Ascending aorta (tissue), 2 donors: ENCODE results near the gene RTP4. TPM values are rescaled to one million over a fixed set of nuclear protein-coding genes. Genes with fewer than 3 reads are reported as not detected.

Experiments
- DNase-seq, 2 donors: peaks; one replicate each; pipeline ENCODE4 v3.0.0-alpha.2; 2019; ENCODE audit warnings: low spot score in 2 of 2
- H3K27ac ChIP-seq, 2 donors: fragments of 200-600 bp; sonication (generic); one replicate each; pipeline ENCODE4 v1.5.1; 2016 to 2017; ENCODE audit warnings: mild to moderate bottlenecking in 1 of 2
- H3K27me3 ChIP-seq: fragments of 200-600 bp; sonication (generic); one replicate; pipeline ENCODE4 v1.5.1; 2017
- H3K36me3 ChIP-seq, 2 donors: fragments of 200-600 bp; sonication (generic); one replicate each; pipeline ENCODE4 v1.5.1; 2016
- H3K4me1 ChIP-seq, 2 donors: fragments of 200-600 bp; sonication (generic); one replicate each; pipeline ENCODE4 v1.5.1; 2016 to 2017; ENCODE audit warnings: mild to moderate bottlenecking in 1 of 2
- H3K4me3 ChIP-seq, 2 donors: fragments of 200-600 bp; sonication (generic); one replicate each; pipeline ENCODE4 v1.5.1; 2016 to 2017; ENCODE audit warnings: mild to moderate bottlenecking in 1 of 2
- H3K9me3 ChIP-seq, 2 donors: fragments of 200-600 bp; sonication (generic); one replicate each; pipeline ENCODE4 v1.5.1; 2016
- CTCF ChIP-seq, 3 experiments: fragments of 200-600 bp in 2 of 3; fragments of 450-650 bp in 1 of 3; sonication (generic) in 2 of 3; IDR thresholded peaks; one replicate each; pipeline ENCODE4 v1.5.1; 2016 to 2019; ENCODE audit warnings: antibody characterized with exemption in 3 of 3, mild to moderate bottlenecking in 1 of 3, moderate library complexity in 1 of 3
- intact Hi-C: fragments of 100-400 bp; cut with DNase I; formaldehyde crosslinking; loops from one replicate; pipeline ENCODE4 v1.15.1; 2023
- total RNA-seq: library from RNA; depleted of rRNA; stranded (reverse); fragments of >200 nt; gene quantifications from one replicate; pipeline ENCODE4 v1.1.0, GENCODE V29; 2016

Gene RTP4
- total RNA-seq, 1 donor from 2014 or later, result not detected

- Histone ChIP-seq H3K4me3 (peak overlapping the region in 1 of 2 donors; percentile 63), H3K4me1 (peaks cover 0 to 8% of the 10 kb centered on the region in 2 donors), H3K27me3 (no peaks in the 10 kb centered on the region), H3K36me3 (peaks cover 0 to 6% of the 10 kb centered on the region in 2 donors), H3K9me3 (no peaks in the 10 kb centered on the region), H3K27ac (no peak overlapping the region)
- no peak for DNase-seq
- intact Hi-C loops, result no loop called here
- TF ChIP-seq CTCF (IDR thresholded peaks at IDR 0.05), result no peak
These were observed 1.9 kb downstream of the RTP4 start for GRCh38 chr3:187370051-187370450.

- DNase-seq, result no peak
- intact Hi-C loops, result no loop called here
- no peak overlapping the region for H3K4me3 ChIP-seq
- no peak overlapping the region for H3K27ac ChIP-seq
- H3K27me3 ChIP-seq, result no peaks in the 10 kb centered on the region
- no peaks in the 10 kb centered on the region for H3K4me1 ChIP-seq
- no peak for TF ChIP-seq CTCF (IDR thresholded peaks at IDR 0.05)
- H3K36me3 ChIP-seq, result peaks cover 0 to 6% of the 10 kb centered on the region in 2 donors
- H3K9me3 ChIP-seq, result no peaks in the 10 kb centered on the region
These were observed 7.4 kb downstream of the RTP4 start for GRCh38 chr3:187375581-187375980.

DNA sequence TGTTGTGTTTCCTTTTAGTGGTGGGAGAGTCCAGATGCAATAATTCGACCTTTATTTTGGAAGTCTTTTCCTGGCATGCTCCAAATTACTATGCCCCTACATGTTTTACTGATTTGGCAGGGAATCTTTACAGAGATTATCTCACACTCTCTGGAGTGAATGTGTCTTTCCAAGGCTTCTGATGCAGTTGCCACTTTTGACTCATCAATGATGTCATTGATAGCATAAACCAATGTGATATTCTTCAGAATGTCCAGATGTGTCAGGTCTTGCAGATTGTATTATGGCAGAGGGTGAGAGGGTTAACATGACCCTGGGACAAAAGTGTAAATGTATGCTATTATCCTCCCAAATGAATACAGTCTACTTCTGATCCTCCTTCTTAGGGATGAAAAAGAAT lies 9.7 kb downstream of the RTP4 start:
- no peaks in the 10 kb centered on the region for H3K27me3 ChIP-seq
- H3K4me3 ChIP-seq, result no peak overlapping the region
- no peaks in the 10 kb centered on the region for H3K4me1 ChIP-seq
- no peak for TF ChIP-seq CTCF (IDR thresholded peaks at IDR 0.05)
- no peak for DNase-seq
- no peaks in the 10 kb centered on the region for H3K9me3 ChIP-seq
- no peak overlapping the region for H3K27ac ChIP-seq
- no peaks in the 10 kb centered on the region for H3K36me3 ChIP-seq
- intact Hi-C loops, result no loop called here

DNA sequence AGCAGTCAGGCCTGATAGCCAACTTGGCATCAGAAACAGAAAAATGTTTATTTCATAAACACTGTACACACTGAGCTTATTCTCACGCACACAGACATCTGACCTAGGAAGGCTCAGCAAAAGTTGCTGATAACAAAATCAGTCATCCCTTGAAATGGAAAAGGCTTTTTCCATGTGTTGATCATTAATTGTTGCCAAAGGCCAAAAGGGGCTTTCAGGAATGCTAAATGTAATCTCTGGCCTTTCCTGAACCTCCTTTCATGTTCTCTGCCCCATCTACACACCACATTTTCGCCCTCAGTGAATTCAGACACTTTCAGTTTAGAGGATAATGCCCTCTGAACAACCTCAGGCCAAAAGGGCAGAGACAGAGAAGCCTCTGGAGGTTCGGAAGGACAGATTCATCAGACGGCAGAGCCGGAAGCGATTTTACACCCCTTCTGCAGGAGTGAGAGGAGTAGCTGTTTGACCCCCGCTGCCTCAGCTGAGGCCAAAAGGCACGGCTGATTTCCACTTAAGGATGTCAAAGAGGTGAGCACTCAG lies 14.5 kb downstream of the RTP4 start:
- intact Hi-C loops, result no loop called here
- Histone ChIP-seq H3K4me1 (no peaks in the 10 kb centered on the region), H3K27ac (no peak overlapping the region), H3K36me3 (no peaks in the 10 kb centered on the region), H3K9me3 (no peaks in the 10 kb centered on the region), H3K27me3 (no peaks in the 10 kb centered on the region), H3K4me3 (no peak overlapping the region)
- no peak for TF ChIP-seq CTCF (IDR thresholded peaks at IDR 0.05)
- DNase-seq, result no peak

DNA sequence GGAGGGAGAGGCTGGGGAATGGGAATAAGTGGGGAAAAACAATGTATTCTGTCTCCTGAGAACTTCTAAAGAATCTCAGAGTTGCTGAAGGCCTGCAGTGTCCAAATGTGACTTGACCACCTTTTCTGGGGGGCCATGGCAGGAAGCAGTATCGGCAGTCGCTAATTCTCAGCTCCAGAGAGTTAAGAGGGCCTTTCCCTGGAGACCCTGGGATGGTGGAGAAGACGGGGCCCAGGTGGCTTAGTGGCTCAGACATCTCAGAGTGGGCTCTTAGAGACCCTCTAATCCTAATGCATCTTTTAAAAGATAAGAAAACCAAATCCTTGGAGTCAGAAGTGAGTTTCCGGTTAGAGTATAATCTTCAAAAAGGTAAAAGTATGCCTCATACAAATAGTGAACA lies 15.1 kb downstream of the RTP4 start:
- H3K36me3 ChIP-seq, result no peaks in the 10 kb centered on the region
- no peaks in the 10 kb centered on the region for H3K4me1 ChIP-seq
- TF ChIP-seq CTCF (IDR thresholded peaks at IDR 0.05), result no peak
- intact Hi-C loops, result no loop called here
- no peak overlapping the region for H3K4me3 ChIP-seq
- H3K9me3 ChIP-seq, result no peaks in the 10 kb centered on the region
- no peak overlapping the region for H3K27ac ChIP-seq
- DNase-seq, result no peak
- H3K27me3 ChIP-seq, result no peaks in the 10 kb centered on the region

DNA sequence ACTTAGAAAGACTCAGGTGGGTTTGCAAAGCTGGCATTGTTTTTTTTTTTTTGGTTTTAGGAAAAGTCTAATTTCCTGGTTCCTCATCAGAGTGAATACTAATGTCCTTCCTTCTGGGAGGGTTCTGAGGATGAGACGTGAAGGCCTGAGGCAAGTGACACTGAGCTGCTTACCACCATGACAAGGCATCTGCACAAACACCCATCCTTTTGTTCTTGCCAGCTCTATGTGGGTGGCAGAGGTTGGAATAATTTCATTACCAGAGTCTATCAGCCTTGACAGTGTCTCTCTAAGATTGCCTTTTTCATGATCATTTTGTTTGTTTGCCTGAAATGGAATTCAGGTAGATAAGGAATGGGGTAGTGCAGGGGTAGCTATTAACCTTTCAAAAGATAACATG lies 17.1 kb downstream of the RTP4 start:
- TF ChIP-seq CTCF (IDR thresholded peaks at IDR 0.05), result no peak
- DNase-seq, result no peak
- H3K4me3 ChIP-seq, result no peak overlapping the region
- H3K36me3 ChIP-seq, result no peaks in the 10 kb centered on the region
- no peaks in the 10 kb centered on the region for H3K27me3 ChIP-seq
- H3K9me3 ChIP-seq, result no peaks in the 10 kb centered on the region
- no peaks in the 10 kb centered on the region for H3K4me1 ChIP-seq
- intact Hi-C loops, result no loop called here
- no peak overlapping the region for H3K27ac ChIP-seq
